T-cell (primary cell): ENCODE data around the gene UVSSA. TPM values are rescaled to one million over a fixed set of nuclear protein-coding genes. Genes with fewer than 3 reads are reported as not detected.

Experiments used
- ATAC-seq, 4 experiments: fragments of 200-7000 bp in 3 of 4; fragments of 150-1000 bp in 1 of 4; cut with Tn5 transposase; replicated peaks in 1 of 4; 1 replicate in 3 of 4; 2 replicates in 1 of 4; pipeline ENCODE4 v1.10.0; 2021; ENCODE audit warnings: moderate library complexity in 3 of 4, mild to moderate bottlenecking in 2 of 4, moderate number of reproducible peaks in 1 of 4
- CTCF ChIA-PET, 2 donors: fragments of 300-600 bp; sonication (Branson Sonifier 250); formaldehyde crosslinking; loops; one replicate each; lab custom pipeline; 2022; ENCODE audit warnings: antibody characterized with exemption in 2 of 2; lab: Charles Lee
- POLR2A ChIA-PET, 2 donors: fragments of 300-600 bp; sonication (Branson Sonifier 250); formaldehyde crosslinking; loops; one replicate each; lab custom pipeline; 2022; ENCODE audit warnings: antibody characterized with exemption in 2 of 2; lab: Charles Lee
- DNase-seq, 35 experiments: peaks; one replicate each; pipeline versions ENCODE4 v3.0.0 to v3.0.0-alpha.2; 2013 to 2023
- H3K27ac ChIP-seq: one replicate; pipeline ENCODE4 v1.5.1; 2013; ENCODE audit warnings: low read length
- H3K27me3 ChIP-seq, 2 experiments: replicated peaks in 1 of 2; 1 replicate in 1 of 2; 2 replicates in 1 of 2; pipeline versions ENCODE4 v1.6.1 to v1.7.0; 2013; ENCODE audit warnings: low read length in 1 of 2, mixed read lengths in 1 of 2; ENCODE audit not compliant: control insufficient read depth in 2 of 2, insufficient read depth in 2 of 2; ENCODE audit errors: extremely low read depth in 1 of 2
- H3K36me3 ChIP-seq, 2 donors: 1 replicate in 1 of 2; 2 replicates in 1 of 2; pipeline versions ENCODE4 v1.6.1 to v1.7.0; 2013; ENCODE audit warnings: low read length in 1 of 2; ENCODE audit not compliant: control insufficient read depth in 2 of 2, insufficient read depth in 1 of 2; ENCODE audit errors: extremely low read depth in 1 of 2
- H3K4me1 ChIP-seq, 2 experiments: 1 replicate in 1 of 2; 2 replicates in 1 of 2; pipeline versions ENCODE4 v1.6.1 to v1.7.0; 2013; ENCODE audit warnings: low read length in 2 of 2, mixed read lengths in 1 of 2; ENCODE audit not compliant: insufficient read depth in 2 of 2, control insufficient read depth in 1 of 2; ENCODE audit errors: extremely low read depth in 1 of 2
- H3K4me3 ChIP-seq, 2 donors: 1 replicate in 1 of 2; 2 replicates in 1 of 2; pipeline versions ENCODE4 v1.5.1 to v1.7.0; 2013; ENCODE audit warnings: mild to moderate bottlenecking in 2 of 2, low read length in 1 of 2, moderate library complexity in 1 of 2; ENCODE audit not compliant: control insufficient read depth in 1 of 2; ENCODE audit errors: extremely low read depth in 1 of 2
- H3K9me3 ChIP-seq: 2 replicates; pipeline ENCODE4 v1.7.0; 2013
- H3K27ac Mint-ChIP-seq, 2 donors: one replicate each; pipeline ENCODE4 v1.8.0; 2020 to 2021; ENCODE audit warnings: mild to moderate bottlenecking in 2 of 2, mixed read lengths in 2 of 2
- H3K27me3 Mint-ChIP-seq, 2 donors: one replicate each; pipeline ENCODE4 v1.8.0; 2021 to 2022; ENCODE audit warnings: mixed read lengths in 2 of 2
- H3K36me3 Mint-ChIP-seq: one replicate; pipeline ENCODE4 v1.8.0; 2021; ENCODE audit warnings: mixed read lengths
- H3K4me1 Mint-ChIP-seq, 3 donors: one replicate each; pipeline ENCODE4 v1.8.0; 2020 to 2022; ENCODE audit warnings: mixed read lengths in 3 of 3, mild to moderate bottlenecking in 1 of 3
- H3K4me3 Mint-ChIP-seq, 3 donors: one replicate each; pipeline ENCODE4 v1.8.0; 2020 to 2022; ENCODE audit warnings: mild to moderate bottlenecking in 3 of 3, mixed read lengths in 3 of 3, moderate library complexity in 3 of 3
- H3K9me3 Mint-ChIP-seq, 3 donors: one replicate each; pipeline ENCODE4 v1.8.0; 2020 to 2022; ENCODE audit warnings: mixed read lengths in 3 of 3
- WGBS: methylation state at CpG from one replicate; pipeline ENCODE4 v1.1.5; 2013; ENCODE audit warnings: missing lambda C conversion rate; ENCODE audit not compliant: insufficient coverage; 5-methylcytosine and 5-hydroxymethylcytosine counted together
- total RNA-seq, 35 experiments: library from RNA in 6 of 35; stranded (reverse) in 6 of 35; fragments of 120-200 nt in 1 of 35; gene quantifications; one replicate each; pipeline versions ENCODE4 v1.2.1 to v1.2.4 and lab custom pipeline; 2013 to 2026

Gene UVSSA
- total RNA-seq, 5 donors from 2014 or later (not counting 1 experiment from before 2014, with no cell fraction given): 39.9 to 53.7 (median 42.7) TPM

DNA sequence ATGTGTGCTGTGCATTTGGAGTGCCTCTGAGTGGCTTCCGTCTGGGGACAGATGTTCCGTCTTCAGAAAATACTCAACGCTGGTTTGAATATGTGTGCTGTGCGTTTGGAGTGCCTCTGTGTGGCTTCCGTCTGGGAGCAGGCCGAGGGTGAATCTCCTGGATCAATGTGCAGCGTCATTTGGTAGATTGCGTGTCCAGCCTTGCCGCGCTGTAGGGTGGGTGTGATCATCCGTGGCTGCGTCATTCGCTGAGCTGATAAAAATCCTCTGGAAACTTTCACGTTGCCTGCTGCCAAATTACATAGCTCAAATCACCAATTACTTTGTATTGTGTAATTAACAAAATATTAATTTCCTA lies 12.1 kb downstream of the UVSSA start:
- no peak overlapping the region for H3K27ac ChIP-seq
- no peaks in the 10 kb centered on the region for H3K27me3 Mint-ChIP-seq
- H3K9me3 ChIP-seq: no peaks in the 10 kb centered on the region
- peaks cover 6% of the 10 kb centered on the region for H3K36me3 Mint-ChIP-seq
- no peak overlapping the region for H3K4me3 Mint-ChIP-seq
- no peaks in the 10 kb centered on the region for H3K27me3 ChIP-seq
- DNase-seq (no peak), ATAC-seq (no peak)
- H3K4me1 Mint-ChIP-seq: peaks cover 2 to 5% (median 2%) of the 10 kb centered on the region in 3 donors
- peaks cover 13 to 24% of the 10 kb centered on the region in 2 donors for H3K36me3 ChIP-seq
- WGBS: 88% methylated on average over 7 of the region's 14 CpGs
- H3K4me3 ChIP-seq: no peak overlapping the region
- ChIA-PET POLR2A (no interaction called here), CTCF (no interaction called here)
- H3K27ac Mint-ChIP-seq: no peak overlapping the region
- H3K4me1 ChIP-seq: peaks cover 0 to 6% of the 10 kb centered on the region in 2 experiments
- no peaks in the 10 kb centered on the region for H3K9me3 Mint-ChIP-seq

DNA sequence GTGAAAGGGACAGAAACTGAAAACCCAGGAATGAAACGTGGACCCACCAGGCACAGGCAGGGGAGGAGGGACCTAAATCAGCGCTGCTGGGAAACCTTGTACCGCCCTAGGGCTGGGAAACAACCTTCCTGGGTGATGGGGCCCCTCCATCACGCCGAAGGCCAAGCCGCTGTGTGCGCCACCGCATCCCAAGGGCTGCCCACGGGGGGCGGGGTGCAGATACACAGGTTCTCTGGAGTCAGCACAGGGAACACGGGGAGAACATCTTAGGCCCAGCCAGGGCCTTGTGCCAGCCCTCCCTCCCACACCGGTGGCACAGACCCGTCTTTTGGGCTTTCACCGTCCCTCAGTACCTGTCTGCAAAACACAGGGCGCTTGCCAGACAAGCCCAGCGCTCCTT lies 13.0 kb downstream of the UVSSA start:
- ATAC-seq (no peak), DNase-seq (no peak)
- WGBS: 95% methylated on average over 16 of the region's 16 CpGs
- no peaks in the 10 kb centered on the region for H3K9me3 ChIP-seq
- H3K27ac ChIP-seq: no peak overlapping the region
- peaks cover 9 to 24% of the 10 kb centered on the region in 2 donors for H3K36me3 ChIP-seq
- no peaks in the 10 kb centered on the region for H3K9me3 Mint-ChIP-seq
- no peaks in the 10 kb centered on the region for H3K27me3 Mint-ChIP-seq
- no peak overlapping the region for H3K4me3 ChIP-seq
- CTCF ChIA-PET: no interaction called here
- H3K4me1 Mint-ChIP-seq: peaks cover 2 to 5% (median 2%) of the 10 kb centered on the region in 3 donors
- peaks cover 6% of the 10 kb centered on the region for H3K36me3 Mint-ChIP-seq
- POLR2A ChIA-PET: interaction anchor here in 1 of 2 donors (0.6 kb wide), 2 partner anchors 73 to 205 kb away, joined by 3 to 5 read pairs; no protein-coding TSS in a partner anchor
- H3K4me1 ChIP-seq: peaks cover 0 to 6% of the 10 kb centered on the region in 2 experiments
- no peaks in the 10 kb centered on the region for H3K27me3 ChIP-seq
- H3K27ac Mint-ChIP-seq: no peak overlapping the region
- no peak overlapping the region for H3K4me3 Mint-ChIP-seq

DNA sequence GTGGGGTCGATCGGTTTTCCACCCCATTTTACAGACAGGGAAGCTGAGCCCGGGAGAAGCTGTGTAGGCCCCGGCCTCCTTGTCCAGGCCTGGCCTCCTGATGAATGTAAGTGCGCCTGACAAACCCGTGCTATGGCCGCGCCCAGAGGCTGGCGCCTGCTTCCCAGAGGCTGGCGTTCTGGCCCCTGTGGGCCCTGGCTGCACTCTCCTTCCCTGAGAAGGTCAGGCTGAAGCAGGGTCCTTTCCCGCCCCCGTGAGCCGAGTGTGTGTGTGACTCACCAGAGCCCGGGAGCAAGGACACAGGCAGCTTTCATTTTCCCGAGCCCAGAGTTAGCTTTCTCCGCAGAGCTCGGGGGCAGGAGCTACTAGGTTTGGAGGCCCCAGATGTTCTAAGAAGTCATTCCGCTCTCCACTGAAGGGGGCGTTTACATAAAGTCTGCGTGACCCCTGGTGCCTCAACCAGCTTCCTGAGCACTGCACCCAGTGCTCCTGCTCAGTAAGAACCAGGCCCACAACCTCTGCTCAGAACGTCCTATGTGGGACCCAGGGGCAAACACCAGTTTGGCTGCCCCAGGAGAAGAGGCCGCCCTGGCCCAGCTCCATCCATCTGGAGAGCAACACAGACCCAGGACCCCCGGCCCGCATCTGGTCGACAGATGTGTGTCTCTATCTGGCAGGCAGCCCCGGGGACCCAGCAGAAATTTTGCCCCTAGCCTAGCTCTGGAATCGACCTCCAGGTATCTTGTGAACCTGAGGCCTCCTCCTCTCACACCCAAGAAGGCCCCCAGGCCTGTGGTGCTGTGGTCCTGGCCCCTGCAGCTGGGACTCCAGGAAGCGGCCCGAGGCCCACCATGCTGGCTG lies 13.6 kb downstream of the UVSSA start:
- ChIA-PET CTCF (no interaction called here), POLR2A (interaction anchor here in 1 of 2 donors (0.6 kb wide), 2 partner anchors 73 to 205 kb away, joined by 3 to 5 read pairs; no protein-coding TSS in a partner anchor)
- Histone ChIP-seq H3K9me3 (no peaks in the 10 kb centered on the region), H3K27me3 (no peaks in the 10 kb centered on the region), H3K36me3 (peaks cover 4 to 19% of the 10 kb centered on the region in 2 donors), H3K4me1 (peaks cover 0 to 6% of the 10 kb centered on the region in 2 experiments), H3K27ac (no peak overlapping the region), H3K4me3 (no peak overlapping the region)
- no peaks in the 10 kb centered on the region for H3K27me3 Mint-ChIP-seq
- 93% methylated on average over 28 of the region's 29 CpGs for WGBS
- no peak for DNase-seq
- no peak for ATAC-seq
- peaks cover 6% of the 10 kb centered on the region for H3K36me3 Mint-ChIP-seq
- H3K9me3 Mint-ChIP-seq: no peaks in the 10 kb centered on the region
- no peak overlapping the region for H3K4me3 Mint-ChIP-seq
- H3K4me1 Mint-ChIP-seq: peaks cover 2 to 5% (median 2%) of the 10 kb centered on the region in 3 donors
- no peak overlapping the region for H3K27ac Mint-ChIP-seq

DNA sequence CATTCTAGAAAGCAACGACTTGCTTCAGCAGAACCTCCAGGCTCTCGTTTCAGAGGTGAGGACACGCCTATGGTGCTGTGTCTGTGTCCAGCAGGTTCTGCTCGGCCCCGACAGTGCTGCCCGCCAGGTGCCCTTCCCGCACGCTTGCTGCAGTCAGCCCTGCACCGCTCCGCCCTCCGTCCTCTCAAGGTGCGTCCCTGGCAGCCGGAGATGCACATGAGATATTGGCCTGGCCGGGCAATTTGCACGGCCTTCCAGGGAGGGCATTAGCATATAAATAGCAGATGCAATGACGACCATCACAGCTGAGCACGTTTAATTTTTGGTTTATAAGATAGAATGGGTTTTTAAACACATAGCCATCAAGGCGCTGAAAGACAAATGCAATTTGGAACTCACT lies 14.4 kb downstream of the UVSSA start:
- ATAC-seq: no peak
- Mint-ChIP-seq H3K36me3 (peaks cover 6% of the 10 kb centered on the region), H3K4me1 (peaks cover 0 to 1% (median 0%) of the 10 kb centered on the region in 3 donors), H3K27me3 (no peaks in the 10 kb centered on the region), H3K4me3 (no peak overlapping the region), H3K9me3 (no peaks in the 10 kb centered on the region), H3K27ac (no peak overlapping the region)
- CTCF ChIA-PET: no interaction called here
- no peaks in the 10 kb centered on the region for H3K27me3 ChIP-seq
- no peak overlapping the region for H3K27ac ChIP-seq
- H3K9me3 ChIP-seq: no peaks in the 10 kb centered on the region
- no peaks in the 10 kb centered on the region for H3K4me1 ChIP-seq
- no peak for DNase-seq
- H3K36me3 ChIP-seq: peaks cover 2 to 18% of the 10 kb centered on the region in 2 donors
- H3K4me3 ChIP-seq: no peak overlapping the region
- 98% methylated on average over 13 of the region's 18 CpGs for WGBS
- POLR2A ChIA-PET: interaction anchor here in 1 of 2 donors (0.7 kb wide), 1 partner anchor 11 kb away, joined by 4 read pairs; no protein-coding TSS in a partner anchor

DNA sequence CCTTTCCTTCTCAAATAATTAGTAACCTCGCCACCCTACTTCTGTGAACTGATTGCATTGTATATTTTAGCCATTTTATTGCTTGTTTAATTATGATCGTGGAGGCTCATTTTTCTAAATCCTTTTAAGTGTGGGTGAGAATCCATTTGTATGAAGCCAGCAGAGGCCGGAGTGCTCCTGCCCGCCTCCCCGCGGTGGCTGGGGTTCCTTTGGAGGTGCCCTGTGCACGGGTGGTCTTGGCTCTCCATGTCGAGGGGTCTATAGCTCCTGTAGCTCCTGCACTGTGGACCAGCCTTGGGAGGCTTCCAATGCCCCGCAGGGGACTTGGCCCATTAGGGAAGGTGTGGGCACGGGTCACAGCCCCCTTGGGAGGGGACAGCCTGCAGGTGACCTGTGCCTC lies 15.0 kb downstream of the UVSSA start:
- Mint-ChIP-seq H3K4me1 (no peaks in the 10 kb centered on the region), H3K27ac (no peak overlapping the region), H3K4me3 (no peak overlapping the region), H3K36me3 (peaks cover 6% of the 10 kb centered on the region), H3K27me3 (no peaks in the 10 kb centered on the region), H3K9me3 (no peaks in the 10 kb centered on the region)
- no peak overlapping the region for H3K27ac ChIP-seq
- no peaks in the 10 kb centered on the region for H3K4me1 ChIP-seq
- no peaks in the 10 kb centered on the region for H3K27me3 ChIP-seq
- ATAC-seq (no peak), DNase-seq (no peak)
- ChIA-PET POLR2A (interaction anchor here in 1 of 2 donors (0.7 kb wide), 1 partner anchor 11 kb away, joined by 4 read pairs; no protein-coding TSS in a partner anchor), CTCF (no interaction called here)
- H3K4me3 ChIP-seq: no peak overlapping the region
- 93% methylated on average over 7 of the region's 10 CpGs for WGBS
- no peaks in the 10 kb centered on the region for H3K9me3 ChIP-seq
- H3K36me3 ChIP-seq: peaks cover 2 to 22% of the 10 kb centered on the region in 2 donors

DNA sequence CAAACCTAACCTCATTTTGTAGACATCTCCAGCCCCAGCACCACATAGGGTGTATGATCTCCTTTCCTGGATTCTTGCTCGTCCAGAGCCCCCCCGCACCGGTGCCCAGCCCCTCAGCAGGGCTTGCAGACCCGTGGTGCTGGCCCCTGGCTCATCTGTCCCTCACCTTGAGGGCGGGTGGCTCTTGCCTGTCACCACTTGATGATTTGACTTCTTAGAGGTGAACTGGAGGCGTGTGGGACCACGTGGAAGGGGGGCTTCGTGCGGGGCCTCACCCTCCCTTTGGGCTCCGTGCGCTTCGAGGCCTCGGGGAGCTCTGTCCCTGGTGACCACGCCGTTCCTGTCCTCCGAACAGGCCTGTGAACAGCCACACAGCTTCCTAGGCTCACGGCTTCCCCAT lies 15.5 kb downstream of the UVSSA start:
- no peak for ATAC-seq
- ChIA-PET POLR2A (no interaction called here), CTCF (interaction anchor here in 1 of 2 donors (0.6 kb wide), 1 partner anchor 267 kb away, joined by 4 read pairs; no protein-coding TSS in a partner anchor)

More for the DNA sequence above, 15.5 kb downstream of the UVSSA start:
- Mint-ChIP-seq H3K4me3 (no peak overlapping the region), H3K9me3 (no peaks in the 10 kb centered on the region), H3K27ac (no peak overlapping the region), H3K36me3 (peaks cover 6% of the 10 kb centered on the region), H3K4me1 (no peaks in the 10 kb centered on the region), H3K27me3 (no peaks in the 10 kb centered on the region)
- no peaks in the 10 kb centered on the region for H3K4me1 ChIP-seq
- WGBS: 91% methylated on average over 14 of the region's 17 CpGs
- no peak overlapping the region for H3K4me3 ChIP-seq
- no peak for DNase-seq
- H3K27me3 ChIP-seq: no peaks in the 10 kb centered on the region
- H3K9me3 ChIP-seq: no peaks in the 10 kb centered on the region
- H3K27ac ChIP-seq: no peak overlapping the region
- peaks cover 2 to 19% of the 10 kb centered on the region in 2 donors for H3K36me3 ChIP-seq
